Lung microvascular endothelial cell (primary cell): ENCODE results near the gene TEX36. TPM values are rescaled to one million over a fixed set of nuclear protein-coding genes. Genes with fewer than 3 reads are reported as not detected.
"Not testable (repeated sequence)": the region's sequence is repeated elsewhere in the genome, so short reads cannot be mapped to it uniquely, and the experiment has no call there.

Experiments
- DNase-seq, 2 donors: peaks; one replicate each; pipeline versions ENCODE4 v3.0.0 to v3.0.0-alpha.2; 2010; ENCODE audit warnings: low read depth in 2 of 2
- total RNA-seq: library from RNA; depleted of rRNA; stranded (reverse); fragments of >200 nt; gene quantifications from 2 replicates; pipeline ENCODE4 v1.2.1, GENCODE V29; 2014

TEX36 gene
- total RNA-seq = not detected in 2 replicates

- no peak for DNase-seq
Observed at GRCh38 chr10:125683063-125683462, at the start of gene TEX36. Gene TEX36, minus strand, starts transcription at chr10:125683163. Its CDS starts 174 bp downstream, at chr10:125682989.

DNA sequence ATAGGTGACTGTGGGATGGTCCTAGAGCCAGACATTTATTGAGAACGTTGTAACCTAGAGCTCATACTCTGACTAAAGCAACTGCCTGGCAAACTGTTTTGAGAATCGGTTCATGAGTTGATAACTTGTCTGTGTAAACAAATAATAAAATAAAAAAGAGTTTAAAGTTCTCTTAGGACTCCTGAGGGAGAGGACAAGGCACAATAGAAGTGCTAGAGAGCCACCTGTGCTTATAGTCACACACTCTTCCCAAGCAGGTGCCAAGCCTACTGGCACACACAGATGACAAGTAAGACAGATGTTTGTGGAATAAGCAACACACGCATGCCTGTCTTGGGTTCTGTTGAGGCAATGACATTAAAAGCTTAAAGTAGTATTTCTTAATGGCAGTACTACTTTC, 44.5 kb upstream of the TEX36 start:
- no peak for DNase-seq

GRCh38 chr10:125726914-125727313, 44.0 kb upstream of the TEX36 start:
- DNase-seq = no peak

DNA sequence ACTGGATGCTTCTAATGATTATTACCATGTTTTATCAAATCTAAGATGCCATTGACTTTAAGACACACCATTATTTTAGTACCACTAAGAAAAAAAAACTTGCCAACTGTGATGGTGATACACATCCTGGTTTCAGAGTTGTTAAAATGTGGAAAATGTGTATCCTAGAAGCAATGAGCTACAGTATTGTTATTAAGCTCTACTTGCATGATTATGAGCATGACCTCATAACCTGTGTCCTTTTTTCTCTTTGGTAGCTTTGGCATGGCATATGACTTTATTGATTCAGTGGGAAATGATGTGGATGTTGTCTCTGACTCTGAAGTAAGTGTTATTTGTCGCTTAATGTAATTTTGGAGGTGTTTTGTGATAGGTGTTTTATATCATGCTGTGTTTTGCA, 39.8 kb upstream of the TEX36 start:
- peak; percentile 20 to 66 for DNase-seq

DNA sequence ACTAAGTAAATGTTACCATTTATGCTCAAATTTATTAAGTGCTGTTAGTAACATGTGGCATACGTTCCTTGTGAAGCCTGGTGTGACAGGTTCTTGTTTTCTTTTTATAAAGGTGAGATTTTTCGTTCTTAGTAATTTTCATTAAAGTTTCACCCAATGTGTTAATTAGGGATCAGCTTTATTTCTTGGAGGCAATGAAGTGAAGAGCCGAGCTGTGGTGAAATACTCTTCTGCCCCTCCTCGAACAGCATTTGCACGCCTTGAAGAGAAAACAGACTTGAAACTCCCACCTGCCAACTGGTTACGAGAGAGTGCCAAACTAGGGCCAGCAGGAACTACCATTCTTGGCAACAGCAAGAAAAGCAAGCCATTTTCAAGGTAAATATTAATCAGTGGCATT, 38.1 kb upstream of the TEX36 start:
- DNase-seq = no peak

- DNase-seq = no peak
Observed at GRCh38 chr10:125720002-125720382, 37.0 kb upstream of the TEX36 start.

DNA sequence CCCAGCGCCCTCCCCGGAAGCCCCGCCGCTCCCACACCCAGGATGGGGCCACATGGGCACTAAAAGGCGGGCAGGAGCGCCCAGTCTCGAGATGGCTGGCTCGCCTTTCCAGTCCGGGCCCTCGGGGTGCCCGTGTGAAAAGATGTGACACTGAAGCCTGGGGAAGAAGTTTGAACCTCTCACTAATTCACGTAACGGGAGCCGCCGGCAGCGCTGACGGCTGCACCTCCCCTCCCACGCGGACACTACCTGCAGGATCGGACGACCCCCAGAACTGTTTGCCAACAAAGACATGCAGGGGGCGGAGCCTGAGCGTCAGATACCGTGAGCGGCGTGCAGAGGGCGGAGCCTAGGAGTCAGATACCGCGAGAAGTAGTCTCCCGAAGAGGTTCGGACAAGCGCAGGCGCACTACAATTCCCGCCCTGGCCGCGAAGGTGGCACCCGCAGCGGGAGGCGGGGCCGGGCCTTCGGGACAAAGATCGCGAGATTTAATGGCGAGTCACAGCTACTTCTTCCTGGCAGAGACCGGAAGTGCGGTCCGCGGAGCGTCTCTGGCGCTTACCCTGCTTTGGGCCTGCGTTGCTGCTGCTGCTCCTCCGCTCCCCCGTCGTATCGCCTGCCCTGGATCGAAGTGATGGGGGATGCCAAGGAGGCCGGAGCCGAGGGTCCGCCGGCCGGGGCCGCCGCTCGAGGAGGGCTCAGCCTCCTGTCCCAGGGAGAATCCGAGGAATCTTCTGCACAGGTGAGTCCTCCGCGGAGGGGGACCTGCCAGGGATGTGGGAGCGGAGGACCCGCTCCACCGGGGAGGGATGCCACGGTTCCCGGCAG, 36.4 kb upstream of the TEX36 start, which contains the start of gene EDRF1:
TSS of gene EDRF1 (plus strand) at position 537 of the 829 bp plus-strand sequence. CDS start at position 636, 99 bp downstream.
- peak; percentile 99 for DNase-seq

GRCh38 chr10:125714728-125715127, 31.8 kb upstream of the TEX36 start:
- DNase-seq = not testable (repeated sequence)

- no peak for DNase-seq
Observed at GRCh38 chr10:125711110-125711750, 28.3 kb upstream of the TEX36 start.

- peak; percentile 10 to 22 for DNase-seq
Observed at GRCh38 chr10:125709553-125710474, 26.9 kb upstream of the TEX36 start.

DNA sequence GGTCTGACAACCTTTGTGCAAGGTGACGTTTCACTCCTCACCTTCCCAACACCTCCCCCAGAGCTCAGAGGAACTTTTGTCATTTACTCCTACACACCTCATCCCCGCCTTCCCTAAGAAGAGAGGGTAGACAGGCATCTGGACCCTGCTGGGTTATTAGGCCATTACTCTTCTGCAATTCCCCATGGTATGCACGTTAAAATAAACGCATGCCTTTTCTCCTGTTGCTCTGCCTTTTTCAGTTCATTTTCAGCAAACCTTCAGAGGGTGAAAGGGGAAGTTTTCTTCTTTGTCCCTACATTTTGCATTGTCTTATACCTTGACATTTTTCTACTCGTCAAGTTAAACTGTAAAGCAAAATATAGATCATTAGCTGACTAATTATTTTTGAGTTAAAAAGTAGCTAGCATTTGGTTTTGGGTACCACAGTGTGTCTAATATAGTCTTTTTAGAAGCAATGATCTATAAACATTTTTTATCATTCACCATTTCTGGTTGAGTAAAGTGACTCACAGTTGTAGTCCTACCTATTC, 26.1 kb upstream of the TEX36 start:
- no peak for DNase-seq

GRCh38 chr10:125707541-125708468, 24.8 kb upstream of the TEX36 start:
- DNase-seq = no peak

DNA sequence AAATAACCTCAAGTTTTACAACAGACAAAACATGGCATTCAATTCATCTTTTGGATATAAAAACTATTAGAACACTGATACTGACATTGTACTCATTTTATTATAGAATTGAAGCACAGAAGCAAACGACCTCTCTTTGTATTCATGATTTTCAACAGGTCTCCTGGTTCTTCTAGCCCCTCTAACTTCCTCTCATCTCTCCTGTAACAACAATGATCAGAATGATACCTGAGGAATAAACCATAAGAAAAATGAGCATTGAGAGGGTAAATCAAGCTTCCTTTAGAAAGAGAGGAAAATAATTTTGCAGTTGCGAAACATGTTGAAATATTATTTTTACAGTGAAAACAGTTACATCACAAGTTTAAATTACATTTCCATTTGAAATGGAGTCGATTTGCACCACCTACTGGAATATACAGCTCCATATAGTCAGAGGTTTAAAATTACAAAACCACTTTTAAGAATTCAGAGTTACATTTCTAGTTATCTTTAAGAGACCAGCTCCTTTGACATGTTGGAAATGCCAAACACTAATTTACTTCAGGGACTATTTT, 17.5 kb upstream of the TEX36 start:
- DNase-seq = peak in 1 of 2 donors; percentile 58

- no peak for DNase-seq
Observed at GRCh38 chr10:125699562-125700143, 16.7 kb upstream of the TEX36 start.

- DNase-seq = no peak
Observed at GRCh38 chr10:125698481-125698998, 15.6 kb upstream of the TEX36 start.

DNA sequence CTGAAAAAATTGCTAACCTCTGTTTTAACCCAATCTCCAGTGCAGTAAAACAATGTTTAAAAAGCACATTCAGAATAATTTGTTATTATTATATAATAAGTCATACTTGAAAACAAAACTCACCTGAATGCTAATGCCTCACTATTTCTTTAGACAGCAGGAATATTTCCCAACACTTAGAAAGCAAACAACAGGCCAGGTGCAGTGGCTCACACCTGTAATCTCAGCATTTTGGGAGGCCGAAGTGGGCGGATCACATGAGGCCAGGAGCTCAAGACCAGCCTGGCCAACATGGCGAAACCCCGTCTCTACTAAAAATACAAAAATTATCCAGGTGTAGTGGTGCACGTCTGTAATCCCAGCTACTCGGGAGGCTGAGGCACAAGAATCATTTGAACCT, 13.9 kb upstream of the TEX36 start:
- DNase-seq = not testable (repeated sequence)

DNA sequence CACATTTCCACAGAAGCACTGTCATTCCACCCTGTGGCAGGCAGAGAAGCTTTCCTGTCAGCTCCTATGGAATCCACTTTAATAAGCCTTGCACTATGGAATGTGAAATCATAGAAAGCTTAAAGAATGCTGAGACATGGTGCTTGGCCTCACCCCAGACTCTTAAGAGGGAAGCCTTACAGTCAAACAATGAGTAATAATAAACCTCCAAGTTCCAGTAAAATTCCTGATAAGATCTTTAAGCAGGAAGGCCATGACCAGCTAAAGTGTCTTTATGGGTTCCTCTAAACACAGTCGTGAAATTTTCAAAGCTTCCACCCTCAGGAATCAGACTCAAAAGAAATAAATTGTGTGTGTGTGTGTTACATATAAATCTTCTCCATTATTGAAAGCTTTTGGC, 11.9 kb upstream of the TEX36 start:
- peak in 1 of 2 donors; percentile 69 for DNase-seq

- no peak for DNase-seq
Observed at GRCh38 chr10:125693524-125693847, 10.5 kb upstream of the TEX36 start.
